HG02763 (cell line): ENCODE data around the gene C17orf100.

ENCODE experiments used
- ATAC-seq: cut with Tn5 transposase; IDR thresholded peaks from one replicate; pipeline ENCODE4 v1.9.1; 2021; ENCODE audit warnings: mild to moderate bottlenecking, moderate library complexity; ENCODE audit not compliant: unreplicated experiment

C17orf100 gene

GRCh38 chr17:6668219-6668618 lies 16.7 kb downstream of the C17orf100 start:
- ATAC-seq: no peak

- ATAC-seq: no peak
Observed at GRCh38 chr17:6668727-6669425, 17.3 kb downstream of the C17orf100 start.

GRCh38 chr17:6669479-6670212 lies 18.1 kb downstream of the C17orf100 start:
- ATAC-seq: no peak

DNA sequence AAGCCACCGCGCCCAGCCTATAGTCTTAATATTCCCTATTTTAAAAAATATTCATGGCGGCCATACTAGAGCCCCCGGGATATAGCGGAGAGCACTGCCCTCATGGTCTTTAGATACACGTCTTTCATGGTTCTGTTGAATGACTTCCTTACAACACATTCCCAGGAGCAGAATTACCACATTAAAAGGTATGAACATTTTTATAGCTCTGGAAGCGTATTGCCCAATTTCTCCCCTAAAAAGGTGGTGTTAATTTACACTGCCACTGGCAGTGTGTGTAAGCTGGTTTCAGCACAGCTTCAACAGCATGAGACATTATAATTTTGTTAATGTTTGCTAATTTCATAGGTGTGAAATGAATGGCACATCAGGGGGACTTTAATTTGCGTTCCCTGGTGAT lies 19.0 kb downstream of the C17orf100 start:
- no peak for ATAC-seq

DNA sequence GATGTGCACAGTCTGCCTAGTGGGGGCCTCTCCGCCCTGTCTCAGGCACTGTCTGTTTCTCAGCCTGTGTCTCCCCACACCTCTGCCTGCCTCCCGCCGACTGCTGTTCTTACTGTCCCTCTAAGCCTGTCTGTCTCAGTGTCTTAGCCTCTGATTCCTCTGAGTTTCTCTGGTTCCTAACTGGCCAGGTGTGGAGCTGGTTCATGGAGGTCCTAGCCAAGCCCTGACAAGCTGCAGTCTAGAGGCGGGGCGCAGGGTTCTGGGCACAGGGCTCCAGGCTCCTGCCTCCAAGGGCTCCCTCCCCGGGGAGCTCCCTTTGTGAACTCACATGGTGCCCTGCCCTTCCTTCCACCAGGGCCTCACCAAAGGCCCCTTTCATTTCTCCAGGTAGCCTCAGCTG lies 19.4 kb downstream of the C17orf100 start:
- ATAC-seq: no peak

- ATAC-seq: no peak
Observed at GRCh38 chr17:6671431-6671830, 19.9 kb downstream of the C17orf100 start.

DNA sequence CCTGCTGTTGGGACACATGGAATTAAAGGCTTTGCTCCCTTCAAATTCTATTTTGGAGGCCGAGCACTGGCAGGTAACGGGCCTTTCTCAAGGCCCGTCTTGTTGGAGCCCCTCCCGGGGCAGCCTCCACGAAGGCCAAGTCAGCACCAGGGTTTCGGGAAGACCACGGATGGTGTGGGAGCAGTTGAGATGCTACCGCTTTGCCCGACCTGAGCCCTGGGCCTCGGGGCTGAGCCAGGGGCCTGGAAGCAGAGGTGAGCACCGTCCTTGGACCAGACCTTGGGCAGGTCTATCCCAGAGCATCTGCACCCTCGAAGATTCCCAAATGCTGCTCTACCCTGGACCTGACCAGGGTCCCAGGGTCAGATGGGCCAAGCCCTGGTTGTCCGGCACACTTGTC lies 23.0 kb downstream of the C17orf100 start:
- ATAC-seq: no peak

- no peak for ATAC-seq
Observed at GRCh38 chr17:6675201-6675825, 23.8 kb downstream of the C17orf100 start.

- ATAC-seq: no peak
Observed at GRCh38 chr17:6676802-6677157, 25.2 kb downstream of the C17orf100 start.

GRCh38 chr17:6677158-6677831 lies 25.7 kb downstream of the C17orf100 start:
- no peak for ATAC-seq

DNA sequence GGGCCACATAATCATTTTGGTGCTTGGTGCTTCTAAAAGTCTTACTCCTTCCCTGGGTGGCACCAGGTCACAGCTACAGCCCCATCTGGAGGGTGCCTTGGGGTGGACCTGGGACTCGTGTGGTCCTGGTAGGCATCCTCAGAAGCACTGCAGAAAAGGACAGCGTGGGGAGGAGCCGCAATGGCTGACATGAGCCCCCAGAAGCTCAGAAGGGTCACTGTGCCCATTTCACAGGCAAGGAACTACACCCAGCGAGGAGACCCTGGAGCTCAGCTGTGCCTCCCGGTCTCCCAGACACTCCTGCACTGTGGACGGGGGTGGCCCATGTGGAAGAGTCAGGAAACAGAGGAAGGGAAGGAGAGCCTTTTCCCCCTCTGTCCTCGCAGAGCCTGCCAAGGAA lies 26.4 kb downstream of the C17orf100 start:
- no peak for ATAC-seq

DNA sequence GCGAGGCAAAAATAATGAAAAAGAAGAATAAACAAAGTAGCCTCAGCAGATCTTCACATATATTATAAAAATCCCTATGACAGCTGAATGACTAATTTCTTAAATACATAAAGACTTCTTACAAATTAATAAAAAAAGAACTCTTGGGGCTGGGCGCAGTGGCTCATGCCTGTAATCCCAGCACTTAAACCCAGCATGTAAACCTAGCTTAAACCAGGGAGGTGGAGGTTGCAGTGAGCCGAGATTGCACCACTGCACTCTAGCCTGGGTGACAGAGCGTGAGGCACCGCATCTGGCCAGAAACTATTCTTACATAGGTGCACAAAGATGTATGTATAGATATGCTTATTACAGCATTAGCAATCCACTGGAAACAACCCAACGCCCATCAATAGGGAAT lies 27.7 kb downstream of the C17orf100 start:
- no peak for ATAC-seq

DNA sequence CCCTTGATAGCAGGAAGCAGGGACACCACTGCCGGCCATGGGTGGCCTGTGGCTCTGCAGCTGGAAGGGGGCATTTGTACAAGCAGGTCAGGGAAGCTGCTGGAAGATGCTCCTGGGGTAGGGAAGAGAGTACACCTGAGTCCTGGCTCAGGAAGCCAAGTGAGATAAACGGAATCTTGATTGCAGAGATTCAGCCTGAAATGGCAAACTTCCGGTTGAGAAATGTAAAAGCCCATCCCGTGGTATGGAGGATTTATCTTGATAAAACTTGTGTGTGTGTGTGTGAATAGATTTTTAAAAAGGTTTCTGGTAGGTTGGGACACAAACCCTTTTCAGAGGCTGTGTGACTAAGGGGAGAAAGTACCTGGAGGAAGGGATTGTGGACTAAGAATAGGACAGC lies 29.6 kb downstream of the C17orf100 start:
- no peak for ATAC-seq

GRCh38 chr17:6681671-6682070 lies 30.1 kb downstream of the C17orf100 start:
- no peak for ATAC-seq

GRCh38 chr17:6682339-6682738 lies 30.8 kb downstream of the C17orf100 start:
- ATAC-seq: no peak

DNA sequence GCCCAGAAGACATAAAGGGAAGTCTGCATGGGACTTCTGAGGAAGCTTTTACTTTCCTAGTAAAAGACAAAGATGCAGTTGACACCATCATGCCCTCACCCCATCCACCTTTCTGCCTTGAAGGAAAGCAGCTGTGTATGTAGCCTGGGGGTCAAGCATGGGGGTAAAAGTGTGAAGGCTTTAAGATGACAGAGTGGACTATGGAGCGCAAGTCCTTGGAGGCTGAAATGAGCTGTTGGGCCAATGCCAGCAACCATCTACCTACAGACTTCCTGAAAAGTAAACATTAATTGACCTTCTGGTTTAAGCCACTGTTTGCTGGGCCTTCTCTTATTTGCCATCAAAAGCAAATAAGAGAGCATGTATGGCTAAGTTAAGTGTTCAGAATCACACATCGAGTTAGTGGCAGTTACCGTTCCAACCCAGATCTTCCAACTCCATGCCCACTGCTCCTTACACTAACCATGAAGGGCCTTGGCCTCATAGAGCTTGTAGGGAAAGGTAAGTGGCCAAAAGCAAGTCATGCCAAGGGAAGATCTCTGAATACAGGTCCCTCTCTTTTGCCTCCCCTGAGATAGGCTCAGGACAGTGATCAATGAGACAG lies 31.6 kb downstream of the C17orf100 start:
- no peak for ATAC-seq

- no peak for ATAC-seq
Observed at GRCh38 chr17:6683730-6684459, 32.3 kb downstream of the C17orf100 start.

GRCh38 chr17:6684460-6684783 lies 32.9 kb downstream of the C17orf100 start:
- ATAC-seq: no peak

DNA sequence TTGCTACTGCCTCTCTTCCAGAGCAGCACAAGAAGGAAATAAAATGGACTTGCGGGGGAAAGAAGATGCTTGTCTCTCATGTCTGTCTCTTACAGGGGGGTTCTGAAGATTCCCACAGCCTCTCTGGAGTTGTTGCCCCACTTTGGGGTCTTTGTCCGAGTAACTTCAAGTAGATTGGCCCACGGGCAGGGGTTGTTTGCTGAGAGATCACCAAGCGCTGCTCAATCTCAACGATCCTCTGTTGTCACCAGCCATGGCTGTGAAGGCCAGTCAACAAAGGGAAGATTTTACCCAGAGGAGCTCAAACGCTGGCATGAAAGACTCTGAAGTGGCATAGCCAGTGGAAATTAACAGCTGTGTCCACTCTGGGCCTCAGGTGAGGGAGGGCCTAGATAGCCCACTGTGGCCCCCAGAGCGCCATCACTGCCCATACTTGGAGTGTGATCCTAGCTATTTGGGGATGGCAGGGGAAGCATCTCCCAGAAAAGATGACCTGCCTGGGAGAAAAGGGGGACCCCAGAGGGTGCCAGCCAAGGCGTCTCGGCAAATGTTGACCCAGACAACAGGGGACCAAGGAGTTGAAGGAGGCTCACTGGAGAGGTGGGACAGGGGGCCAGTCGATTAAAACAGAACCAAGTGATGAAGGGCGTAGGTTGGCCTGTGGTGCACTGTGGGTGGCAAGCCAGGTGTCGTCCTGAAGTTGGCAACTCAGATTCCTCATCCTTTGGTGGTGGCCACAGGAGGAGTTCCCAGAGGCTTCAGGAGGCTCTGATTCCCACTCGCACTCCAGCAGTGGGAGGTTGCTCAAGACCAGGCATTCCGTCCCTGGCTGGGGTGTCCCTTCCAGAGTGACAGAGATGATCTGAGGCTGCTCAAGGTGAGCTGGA lies 33.6 kb downstream of the C17orf100 start:
- ATAC-seq: no peak

DNA sequence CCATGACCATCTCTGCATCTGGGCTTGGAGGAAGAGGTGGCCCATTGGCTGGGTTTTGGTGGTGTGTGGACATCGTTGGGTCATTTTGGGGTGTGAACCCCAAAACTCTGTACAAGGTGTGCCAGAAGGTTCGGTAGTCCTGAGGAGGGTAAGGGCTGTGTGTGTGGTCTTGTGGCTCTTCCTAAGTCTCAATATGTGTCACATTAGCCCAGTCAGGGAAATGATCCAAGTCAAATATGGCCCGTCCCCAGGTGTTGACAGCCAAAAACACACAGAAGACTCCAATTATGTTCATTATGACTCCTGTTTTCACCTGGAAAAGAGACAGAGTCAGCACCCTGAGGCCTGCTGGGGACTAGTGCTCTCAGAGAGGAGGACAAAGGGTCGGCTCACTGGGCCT lies 34.5 kb downstream of the C17orf100 start:
- no peak for ATAC-seq
